GM21825 (cell line): Measurements from ENCODE around the gene CRYZL1.

Experiments
- ATAC-seq: cut with Tn5 transposase; IDR thresholded peaks from one replicate; pipeline ENCODE4 v1.9.1; 2021; ENCODE audit warnings: mild to moderate bottlenecking, moderate library complexity; ENCODE audit not compliant: unreplicated experiment

Gene CRYZL1

DNA sequence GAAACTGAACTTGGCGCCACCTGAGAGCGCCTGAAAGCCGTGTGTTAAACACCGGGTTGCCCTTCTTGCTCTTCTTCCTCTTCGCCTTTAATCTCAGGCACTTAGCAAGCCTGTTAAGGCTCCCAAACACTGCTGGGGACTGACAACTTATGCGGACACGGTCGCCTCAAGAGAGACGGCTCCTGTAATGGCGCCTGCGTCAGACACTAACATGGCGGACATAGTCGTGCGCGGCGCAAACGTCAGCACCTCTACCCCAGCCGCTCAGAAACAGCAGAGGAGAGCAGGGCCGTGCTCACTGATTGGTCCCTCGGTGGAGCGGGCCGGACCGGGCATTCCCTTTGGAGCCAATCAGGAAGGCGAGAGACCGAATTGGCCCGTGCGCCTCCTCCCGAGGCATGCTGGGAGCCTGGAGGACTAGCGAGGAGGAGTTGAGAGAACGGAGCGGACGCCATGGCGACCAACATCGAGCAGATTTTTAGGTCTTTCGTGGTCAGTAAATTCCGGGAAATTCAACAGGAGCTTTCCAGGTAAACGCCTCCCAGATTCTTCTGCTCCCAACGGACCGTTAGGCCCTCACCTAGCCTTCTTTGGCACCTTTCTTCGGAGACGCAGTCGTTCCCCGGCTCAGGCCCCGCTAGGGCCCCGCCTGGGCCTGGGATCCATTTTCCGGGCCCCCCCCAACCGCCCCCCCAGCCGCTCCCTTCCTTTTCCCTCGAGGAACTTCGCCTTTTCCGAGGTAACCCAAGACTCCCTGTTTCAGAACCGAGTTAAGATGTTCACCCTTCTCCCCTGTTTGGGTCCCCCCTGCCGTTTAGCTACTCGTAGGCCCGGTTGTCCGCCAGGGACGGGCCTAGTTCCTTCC lies 98.7 kb downstream of the CRYZL1 start, which contains the start of gene SON:
TSS of gene SON (plus strand) at position 399 of the 865 bp plus-strand sequence. CDS start at position 454, 55 bp downstream.
- ATAC-seq, result peak; percentile 92

GRCh38 chr21:33541756-33542639 lies 99.5 kb downstream of the CRYZL1 start, which contains the start of gene GART:
TSS of gene GART (minus strand) at chr21:33542117. CDS start at chr21:33539315, 2,802 bp downstream.
- ATAC-seq, result peak; percentile 57

GRCh38 chr21:33541105-33541711 lies 100.3 kb downstream of the CRYZL1 start:
- no peak for ATAC-seq

DNA sequence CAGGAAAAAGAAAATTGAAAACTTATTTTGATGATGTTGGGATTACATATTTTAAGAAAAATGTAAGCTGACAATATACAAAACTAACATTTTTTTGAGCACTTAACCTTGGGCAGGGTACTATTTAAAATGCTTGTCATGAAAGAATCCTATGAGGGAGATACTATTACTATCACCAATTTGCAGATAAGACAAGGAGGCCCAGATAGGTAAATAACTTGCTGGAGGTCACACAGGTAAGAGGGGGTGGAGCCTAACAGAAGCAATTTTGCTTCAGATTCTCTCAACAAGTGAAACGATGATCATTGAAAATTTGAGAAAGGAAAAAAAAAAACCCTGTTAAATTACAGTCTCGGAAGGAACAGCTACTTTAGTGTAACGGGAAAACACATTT lies 100.8 kb downstream of the CRYZL1 start:
- no peak for ATAC-seq

- no peak for ATAC-seq
These were observed 101.9 kb downstream of the CRYZL1 start for GRCh38 chr21:33539616-33540015.
